Measurements from ENCODE around the gene HSD17B2. TPM values are rescaled to one million over a fixed set of nuclear protein-coding genes. Genes with fewer than 3 reads are reported as not detected.
"Not testable (repeated sequence)": the region's sequence is repeated elsewhere in the genome, so short reads cannot be mapped to it uniquely, and the experiment has no call there.

Gene HSD17B2, protein sequence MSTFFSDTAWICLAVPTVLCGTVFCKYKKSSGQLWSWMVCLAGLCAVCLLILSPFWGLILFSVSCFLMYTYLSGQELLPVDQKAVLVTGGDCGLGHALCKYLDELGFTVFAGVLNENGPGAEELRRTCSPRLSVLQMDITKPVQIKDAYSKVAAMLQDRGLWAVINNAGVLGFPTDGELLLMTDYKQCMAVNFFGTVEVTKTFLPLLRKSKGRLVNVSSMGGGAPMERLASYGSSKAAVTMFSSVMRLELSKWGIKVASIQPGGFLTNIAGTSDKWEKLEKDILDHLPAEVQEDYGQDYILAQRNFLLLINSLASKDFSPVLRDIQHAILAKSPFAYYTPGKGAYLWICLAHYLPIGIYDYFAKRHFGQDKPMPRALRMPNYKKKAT
- total RNA-seq (2014; rRNA removed): 3.0 and 6.5 TPM in 2 replicates
- 1.5 TPM for polyA plus RNA-seq (2012)

- DNase-seq (ENCODE audit: low read depth): peak; percentile 27
These were observed at the start of gene HSD17B2 for GRCh38 chr16:82034981-82035612. TSS of gene HSD17B2 (plus strand) at chr16:82035253. CDS start at chr16:82035425, 172 bp downstream.

DNA sequence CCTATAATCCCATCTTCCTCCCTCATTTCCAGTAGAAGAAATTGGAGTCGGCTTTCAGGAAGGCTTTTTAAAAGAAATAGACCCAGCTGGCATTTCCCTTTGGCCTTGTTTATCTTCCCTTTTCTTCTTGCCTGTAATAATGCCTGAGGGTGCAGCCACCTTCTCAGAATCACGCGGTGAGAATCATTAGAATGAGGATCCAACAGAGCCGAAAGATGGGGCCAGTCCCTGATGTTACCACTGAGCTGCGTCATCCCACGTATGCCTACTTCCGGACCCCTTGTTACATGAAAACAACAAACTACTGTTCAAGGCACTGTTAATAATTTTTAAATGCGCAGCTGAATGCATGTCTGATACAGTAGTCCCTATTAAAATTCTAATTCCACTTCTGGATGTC lies 47.9 kb upstream of the HSD17B2 start:
- DNase-seq (ENCODE audit: low read depth): no peak

DNA sequence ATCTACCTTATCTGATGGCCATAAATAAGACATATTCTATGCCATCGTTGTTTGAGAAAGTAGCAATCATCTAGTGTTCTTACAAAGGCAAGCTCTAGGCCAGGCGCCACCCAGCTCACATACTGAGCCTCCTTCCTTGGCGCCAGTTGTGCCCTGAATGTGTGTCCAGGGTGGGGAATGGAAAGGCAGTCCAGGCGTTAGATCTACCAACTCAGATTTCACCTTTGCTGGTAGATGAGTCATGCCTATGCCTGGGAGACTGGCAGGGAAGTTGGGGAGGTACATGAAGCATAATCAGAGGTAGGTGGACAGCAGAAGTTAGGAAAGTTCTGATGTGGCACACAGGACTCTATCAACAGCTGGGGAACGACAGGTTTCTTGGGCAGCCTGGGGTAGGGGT lies 47.3 kb upstream of the HSD17B2 start:
- no peak for DNase-seq (ENCODE audit: low read depth)

- DNase-seq (ENCODE audit: low read depth): no peak
These were observed 42.2 kb upstream of the HSD17B2 start for GRCh38 chr16:81992859-81993258.

DNA sequence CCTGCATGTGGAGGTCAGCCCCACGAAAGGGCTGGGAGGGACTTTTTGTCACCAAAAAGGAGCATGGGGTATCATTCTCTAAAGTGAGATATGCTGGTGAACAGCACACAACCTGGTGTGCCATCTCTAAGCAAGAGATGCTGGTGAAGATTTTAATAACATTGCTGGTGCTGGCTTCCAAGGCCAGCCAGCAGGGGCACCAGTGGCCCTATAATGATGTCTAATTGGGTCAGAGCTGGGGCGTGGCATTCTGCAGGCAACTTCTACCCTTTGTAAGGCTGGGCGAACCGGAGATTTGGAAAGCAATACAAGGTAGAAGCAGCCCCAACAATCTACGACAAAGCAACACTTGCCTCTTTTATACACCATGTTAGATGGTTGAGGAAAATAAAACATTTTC lies 40.6 kb upstream of the HSD17B2 start:
- no peak for DNase-seq (ENCODE audit: low read depth)

- DNase-seq (ENCODE audit: low read depth): no peak
These were observed 39.4 kb upstream of the HSD17B2 start for GRCh38 chr16:81995651-81996050.

- DNase-seq (ENCODE audit: low read depth): peak; percentile 78
These were observed 38.2 kb upstream of the HSD17B2 start for GRCh38 chr16:81996664-81997509.

GRCh38 chr16:81997738-81998137 lies 37.3 kb upstream of the HSD17B2 start:
- peak; percentile 83 for DNase-seq (ENCODE audit: low read depth)

DNA sequence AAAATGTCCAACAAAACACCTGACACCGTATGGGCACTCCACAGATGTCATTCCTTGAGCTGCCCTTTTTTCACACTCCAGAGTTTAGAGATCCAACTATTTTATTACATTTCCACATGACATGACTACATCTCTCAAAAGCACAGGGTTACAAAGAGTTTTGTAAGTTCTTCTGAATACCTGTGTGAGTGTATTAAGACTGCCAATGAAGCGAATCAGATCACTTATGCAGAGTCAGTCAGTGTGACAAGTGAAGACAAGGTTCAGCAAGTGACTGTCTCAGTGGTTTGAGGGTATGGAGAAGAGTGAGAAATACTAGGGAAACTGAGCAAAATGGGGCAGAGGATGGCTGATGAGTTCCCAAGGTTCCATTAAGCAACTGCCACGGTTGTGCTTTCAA lies 32.2 kb upstream of the HSD17B2 start:
- no peak for DNase-seq (ENCODE audit: low read depth)

GRCh38 chr16:82004601-82005000 lies 30.5 kb upstream of the HSD17B2 start:
- DNase-seq (ENCODE audit: low read depth): no peak

GRCh38 chr16:82005027-82005830 lies 29.8 kb upstream of the HSD17B2 start:
- DNase-seq (ENCODE audit: low read depth): no peak

- no peak for DNase-seq (ENCODE audit: low read depth)
These were observed 29.0 kb upstream of the HSD17B2 start for GRCh38 chr16:82006036-82006435.

- DNase-seq (ENCODE audit: low read depth): no peak
These were observed 27.9 kb upstream of the HSD17B2 start for GRCh38 chr16:82007189-82007588.

DNA sequence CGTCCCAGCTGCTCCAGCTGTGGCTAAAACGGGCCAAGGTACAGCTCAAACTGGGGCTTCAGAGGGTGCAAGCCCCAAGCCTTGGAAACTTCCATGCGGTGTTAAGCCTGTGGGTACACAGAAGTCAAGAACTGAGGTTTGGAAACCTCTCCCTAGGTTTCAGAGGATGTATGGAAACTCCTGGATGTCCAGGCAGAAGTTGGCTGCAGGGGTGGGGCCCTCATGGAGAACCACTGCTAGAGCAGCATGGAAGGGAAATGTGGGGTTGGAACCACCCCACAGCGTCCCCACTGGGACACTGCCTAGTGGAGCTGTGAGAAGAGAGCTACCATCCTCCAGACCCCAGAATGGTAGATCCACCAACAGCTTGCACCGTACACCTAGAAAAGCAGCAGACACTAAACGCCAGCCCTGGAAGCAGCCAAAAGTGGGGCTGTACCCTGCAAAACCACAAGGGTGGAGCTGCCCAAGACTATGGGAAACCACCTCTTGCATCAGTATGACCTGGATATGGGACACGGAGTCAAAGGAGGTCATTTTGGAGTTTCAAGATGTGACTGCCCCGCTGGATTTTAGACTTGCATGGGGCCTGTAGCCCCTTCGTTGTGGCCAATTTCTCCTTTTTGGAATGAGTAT lies 26.0 kb upstream of the HSD17B2 start:
- DNase-seq (ENCODE audit: low read depth): no peak

- DNase-seq (ENCODE audit: low read depth): not testable (repeated sequence)
These were observed 25.3 kb upstream of the HSD17B2 start for GRCh38 chr16:82009789-82010188.

- DNase-seq (ENCODE audit: low read depth): no peak
These were observed 24.4 kb upstream of the HSD17B2 start for GRCh38 chr16:82010649-82011048.

DNA sequence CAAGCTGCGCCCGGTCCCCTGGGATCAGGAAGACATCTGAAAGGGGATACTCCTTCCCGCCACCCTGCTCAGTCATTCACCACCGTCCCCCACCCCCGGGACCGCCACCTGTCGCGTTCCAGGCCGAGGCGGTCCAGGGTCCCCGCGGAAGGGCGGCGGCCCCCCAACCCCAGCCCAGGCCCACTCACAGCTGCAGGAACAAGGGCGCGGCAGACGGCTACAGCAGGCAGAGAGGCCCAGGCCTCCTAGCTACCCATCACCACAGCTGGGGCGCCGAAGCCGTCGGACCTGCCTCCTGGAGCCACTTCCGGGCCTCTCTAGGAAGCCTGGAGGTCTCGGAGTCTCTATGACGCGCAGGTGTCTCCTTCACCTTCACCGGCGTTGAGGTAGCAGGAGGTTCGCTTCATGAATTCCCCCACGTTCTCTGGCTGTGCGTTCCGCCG lies 23.8 kb upstream of the HSD17B2 start, which contains the start of gene SDR42E1:
Gene SDR42E1, minus strand, starts transcription at position 272 of the 443 bp plus-strand sequence. CDS start 10,612 bp downstream, outside the sequence.
- peak; percentile 5 for DNase-seq (ENCODE audit: low read depth)

- no peak for DNase-seq (ENCODE audit: low read depth)
These were observed 21.9 kb upstream of the HSD17B2 start for GRCh38 chr16:82013139-82013538.

GRCh38 chr16:82016263-82016662 lies 18.8 kb upstream of the HSD17B2 start:
- peak; percentile 33 for DNase-seq (ENCODE audit: low read depth)

GRCh38 chr16:82016964-82017363 lies 18.1 kb upstream of the HSD17B2 start:
- DNase-seq (ENCODE audit: low read depth): peak; percentile 19

All from LHCN-M2 (cell line).